HG03095 (cell line): ENCODE measurements around the gene SELENOM.
"Not testable (repeated sequence)": the region's sequence is repeated elsewhere in the genome, so short reads cannot be mapped to it uniquely, and the experiment has no call there.

Experiments used
- ATAC-seq: cut with Tn5 transposase; IDR thresholded peaks from one replicate; pipeline ENCODE4 v1.9.1; 2021; ENCODE audit warnings: moderate library complexity; ENCODE audit not compliant: unreplicated experiment

SELENOM gene

GRCh38 chr22:31133911-31134310, 26.5 kb upstream of the SELENOM start:
- ATAC-seq, result no peak

GRCh38 chr22:31130873-31131272, 23.5 kb upstream of the SELENOM start:
- ATAC-seq, result no peak

GRCh38 chr22:31128156-31128555, 20.8 kb upstream of the SELENOM start:
- ATAC-seq, result no peak

- ATAC-seq, result no peak
These were observed 19.9 kb upstream of the SELENOM start for GRCh38 chr22:31127181-31127772.

- ATAC-seq, result no peak
These were observed 19.5 kb upstream of the SELENOM start for GRCh38 chr22:31126869-31127175.

GRCh38 chr22:31126128-31126868, 18.9 kb upstream of the SELENOM start:
- ATAC-seq, result no peak

- ATAC-seq, result no peak
These were observed 18.3 kb upstream of the SELENOM start for GRCh38 chr22:31125521-31126117.

GRCh38 chr22:31124811-31125465, 17.6 kb upstream of the SELENOM start:
- no peak for ATAC-seq

GRCh38 chr22:31124290-31124689, 16.9 kb upstream of the SELENOM start:
- no peak for ATAC-seq

GRCh38 chr22:31123292-31123602, 15.9 kb upstream of the SELENOM start:
- no peak for ATAC-seq

- ATAC-seq, result no peak
These were observed 15.3 kb upstream of the SELENOM start, which contains the start of gene INPP5J for GRCh38 chr22:31122532-31123291. INPP5J (plus strand) TSS chr22:31122966; CDS start chr22:31123015, 49 bp downstream.

GRCh38 chr22:31122196-31122531, 14.8 kb upstream of the SELENOM start:
- ATAC-seq, result no peak

- ATAC-seq, result no peak
These were observed 14.0 kb upstream of the SELENOM start for GRCh38 chr22:31121403-31121802.

GRCh38 chr22:31120642-31121041, 13.3 kb upstream of the SELENOM start:
- no peak for ATAC-seq

GRCh38 chr22:31120230-31120629, 12.9 kb upstream of the SELENOM start:
- no peak for ATAC-seq

- no peak for ATAC-seq
These were observed 11.8 kb upstream of the SELENOM start for GRCh38 chr22:31119026-31119717.

GRCh38 chr22:31118046-31118820, 10.9 kb upstream of the SELENOM start:
- ATAC-seq, result no peak

GRCh38 chr22:31112547-31113091, 5.3 kb upstream of the SELENOM start:
- ATAC-seq, result not testable (repeated sequence)

- peak; percentile 14 for ATAC-seq
These were observed 488 bp upstream of the SELENOM start for GRCh38 chr22:31107894-31108218.

GRCh38 chr22:31106731-31107177, 614 bp downstream of the SELENOM start:
- no peak for ATAC-seq
